Measurements from ENCODE around the gene ZNF274. TPM values are rescaled to one million over a fixed set of nuclear protein-coding genes. Genes with fewer than 3 reads are reported as not detected.

The ZNF274 gene
- total and polyA plus RNA-seq, 10 of the 15 experiments (the other 5 are each of a cell fraction or from before 2014, with no cell fraction given), result 2.7 to 17.6 (median 14.3) TPM

DNA sequence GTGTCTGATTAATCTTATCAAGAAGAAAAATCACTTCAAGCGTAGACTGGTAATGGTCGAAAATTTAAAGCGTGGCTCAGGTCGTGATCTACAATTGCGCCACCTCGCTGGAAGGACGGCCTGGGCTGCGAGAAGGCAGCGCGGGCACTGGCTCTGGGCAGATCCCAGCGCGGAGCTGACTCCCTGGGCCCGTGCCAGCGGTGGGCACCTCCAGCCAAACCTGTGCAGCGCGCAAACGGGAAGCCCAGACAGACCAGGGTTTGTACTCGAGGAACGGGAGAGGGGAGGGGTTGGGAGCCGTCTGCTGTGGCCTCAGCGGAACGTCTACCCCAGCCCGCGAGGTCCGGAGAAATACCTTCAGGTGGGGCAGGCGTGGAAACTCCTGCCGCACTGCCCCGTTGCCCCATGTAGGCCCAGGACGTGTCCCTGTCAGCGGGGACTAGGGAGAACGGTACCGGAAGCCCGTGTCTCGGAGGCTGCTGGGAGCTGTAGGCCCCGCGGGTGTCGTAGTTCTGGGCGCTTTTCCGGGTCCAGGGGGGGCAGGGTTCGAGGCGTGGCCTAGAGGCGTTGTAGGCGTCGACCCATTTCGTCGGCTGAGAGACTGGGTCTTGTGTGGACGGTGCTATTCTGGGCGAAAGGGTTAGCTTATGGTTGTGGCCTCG, 21.1 kb downstream of the ZNF274 start:
- POLR2A ChIA-PET, result no interaction called here
- TF ChIP-seq IKZF2 (IDR thresholded peaks at IDR 0.05) (no peak), FOXM1 (IDR thresholded peaks at IDR 0.05; ENCODE audit: low read depth, low read length) (no peak), BCLAF1 (IDR thresholded peaks at IDR 0.05) (no peak), ZNF592 (IDR thresholded peaks at IDR 0.05) (no peak), DPF2 (IDR thresholded peaks at IDR 0.05) (no peak), TARDBP (IDR thresholded peaks at IDR 0.05; ENCODE audit: borderline replicate concordance) (no peak), EZH2 (IDR thresholded peaks at IDR 0.05; ENCODE audit: borderline replicate concordance, control insufficient read depth, low read depth, low read length) (no peak), POLR2AphosphoS5 (IDR thresholded peaks at IDR 0.05; ENCODE audit: low read length) (no peak; the same call in 1 of the 2 replicates), NBN (IDR thresholded peaks at IDR 0.05) (no peak), ATF7 (IDR thresholded peaks at IDR 0.05; ENCODE audit: low read depth) (no peak), NFIC (IDR thresholded peaks at IDR 0.05; ENCODE audit: low read depth, low read length) (no peak), IRF5 (IDR thresholded peaks at IDR 0.05; ENCODE audit: borderline replicate concordance) (no peak), TBL1XR1 (IDR thresholded peaks at IDR 0.05; ENCODE audit: low read depth, low read length) (no peak), RAD21 (IDR thresholded peaks at IDR 0.05; ENCODE audit: insufficient read depth, low read depth, low read length) (no peak)
- TF ChIP-seq, protein P1, sequence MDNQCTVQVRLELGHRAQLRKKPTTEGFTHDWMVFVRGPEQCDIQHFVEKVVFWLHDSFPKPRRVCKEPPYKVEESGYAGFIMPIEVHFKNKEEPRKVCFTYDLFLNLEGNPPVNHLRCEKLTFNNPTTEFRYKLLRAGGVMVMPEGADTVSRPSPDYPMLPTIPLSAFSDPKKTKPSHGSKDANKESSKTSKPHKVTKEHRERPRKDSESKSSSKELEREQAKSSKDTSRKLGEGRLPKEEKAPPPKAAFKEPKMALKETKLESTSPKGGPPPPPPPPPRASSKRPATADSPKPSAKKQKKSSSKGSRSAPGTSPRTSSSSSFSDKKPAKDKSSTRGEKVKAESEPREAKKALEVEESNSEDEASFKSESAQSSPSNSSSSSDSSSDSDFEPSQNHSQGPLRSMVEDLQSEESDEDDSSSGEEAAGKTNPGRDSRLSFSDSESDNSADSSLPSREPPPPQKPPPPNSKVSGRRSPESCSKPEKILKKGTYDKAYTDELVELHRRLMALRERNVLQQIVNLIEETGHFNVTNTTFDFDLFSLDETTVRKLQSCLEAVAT (IDR thresholded peaks at IDR 0.05), result no peak

More for the DNA sequence above, 21.1 kb downstream of the ZNF274 start:
- SMC1A ChIA-PET (ENCODE audit: uncharacterized antibody, unreplicated experiment), result no interaction called here
- RAD21 ChIA-PET (ENCODE audit: unreplicated experiment), result no interaction called here
- DNase-seq (ENCODE audit: low read depth, low spot score), result no peak
- H3K4me3 ChIP-seq, result no peak overlapping the region
- no TSS peak for BruUV-seq (replicated peaks)
- intact Hi-C loops (cut with micrococcal nuclease; ENCODE audit: unreplicated experiment), result no loop called here
- CTCF ChIA-PET, result no interaction called here
- no peak overlapping the region for H3K9ac ChIP-seq (ENCODE audit: control insufficient read depth, insufficient read depth, low read length)
- H3K79me2 ChIP-seq (ENCODE audit: control insufficient read depth, insufficient read depth, low read length), result no peaks in the 10 kb centered on the region
- H3K4me1 ChIP-seq (ENCODE audit: control insufficient read depth, insufficient read depth, low read length), result no peaks in the 10 kb centered on the region
- H3K27me3 ChIP-seq (replicated peaks in 1 of 2; ENCODE audit: control insufficient read depth in 2 of 2, insufficient read depth in 2 of 2, low read length in 1 of 2), result no peaks in the 10 kb centered on the region
- H3K36me3 ChIP-seq (ENCODE audit: control insufficient read depth in 2 of 2, insufficient read depth in 2 of 2, low read length in 1 of 2), result peaks cover 11 to 16% of the 10 kb centered on the region in 2 experiments
- H3K4me2 ChIP-seq (ENCODE audit: control insufficient read depth, insufficient read depth), result no peak overlapping the region
- no peak for FAIRE-seq
- no peak overlapping the region for H2AFZ ChIP-seq (ENCODE audit: control insufficient read depth, low read depth, low read length)
- in situ Hi-C loops (cut with MboI), result no loop called here
- no peak for ATAC-seq
- 98% methylated on average over 49 of the region's 49 CpGs for WGBS (ENCODE audit: insufficient coverage, insufficient replicate concordance, low lambda C conversion rate, missing lambda C conversion rate)
- no peak overlapping the region for H3K27ac ChIP-seq (ENCODE audit: control insufficient read depth, insufficient read depth)
- peaks cover 63% of the 10 kb centered on the region for H3K9me3 ChIP-seq (replicated peaks; ENCODE audit: control insufficient read depth, insufficient read depth, low read length)
- H4K20me1 ChIP-seq (ENCODE audit: control insufficient read depth, insufficient read depth), result no peaks in the 10 kb centered on the region
